ENCODE results near the gene PPARG.

DNA sequence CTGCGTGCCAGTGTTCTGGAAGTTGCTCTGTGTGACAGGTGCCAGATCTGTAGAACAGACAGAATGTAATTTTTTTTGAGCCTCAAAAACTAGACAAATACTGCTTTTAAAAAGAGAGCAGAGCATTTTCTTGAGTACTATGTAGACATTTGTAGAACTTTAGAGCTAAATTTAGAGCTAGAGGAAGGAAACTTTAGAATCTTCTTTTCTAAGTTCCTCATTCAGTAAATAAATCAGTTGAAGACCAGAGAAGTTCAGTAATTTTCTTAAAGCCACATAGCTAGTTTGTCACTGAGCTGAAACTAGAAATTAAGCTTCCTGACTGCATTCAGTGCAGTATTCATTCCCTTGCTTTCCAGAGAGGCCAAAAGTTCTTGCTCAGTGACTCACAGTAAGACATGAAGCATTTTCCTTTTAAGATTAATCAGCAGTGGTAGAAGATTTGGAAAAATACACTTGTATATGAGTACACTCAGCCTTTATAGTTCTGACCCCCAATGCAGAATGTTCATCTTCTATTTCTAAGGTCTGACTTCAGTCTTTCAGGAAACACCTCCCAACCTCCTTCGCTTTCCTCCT, 111.8 kb downstream of the PPARG start:
- TF ChIP-seq, protein P1, sequence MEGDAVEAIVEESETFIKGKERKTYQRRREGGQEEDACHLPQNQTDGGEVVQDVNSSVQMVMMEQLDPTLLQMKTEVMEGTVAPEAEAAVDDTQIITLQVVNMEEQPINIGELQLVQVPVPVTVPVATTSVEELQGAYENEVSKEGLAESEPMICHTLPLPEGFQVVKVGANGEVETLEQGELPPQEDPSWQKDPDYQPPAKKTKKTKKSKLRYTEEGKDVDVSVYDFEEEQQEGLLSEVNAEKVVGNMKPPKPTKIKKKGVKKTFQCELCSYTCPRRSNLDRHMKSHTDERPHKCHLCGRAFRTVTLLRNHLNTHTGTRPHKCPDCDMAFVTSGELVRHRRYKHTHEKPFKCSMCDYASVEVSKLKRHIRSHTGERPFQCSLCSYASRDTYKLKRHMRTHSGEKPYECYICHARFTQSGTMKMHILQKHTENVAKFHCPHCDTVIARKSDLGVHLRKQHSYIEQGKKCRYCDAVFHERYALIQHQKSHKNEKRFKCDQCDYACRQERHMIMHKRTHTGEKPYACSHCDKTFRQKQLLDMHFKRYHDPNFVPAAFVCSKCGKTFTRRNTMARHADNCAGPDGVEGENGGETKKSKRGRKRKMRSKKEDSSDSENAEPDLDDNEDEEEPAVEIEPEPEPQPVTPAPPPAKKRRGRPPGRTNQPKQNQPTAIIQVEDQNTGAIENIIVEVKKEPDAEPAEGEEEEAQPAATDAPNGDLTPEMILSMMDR (IDR thresholded peaks at IDR 0.05) = no peak
- TF ChIP-seq POLR2A (IDR thresholded peaks at IDR 0.05) (no peak), EP300 (IDR thresholded peaks at IDR 0.05) (no peak)
